IPS-11a (cell line): ENCODE measurements around the gene TXNRD1.

Experiments used
- H3K4me3 ChIP-seq: one replicate; pipeline ENCODE4 v1.5.1; 2013; ENCODE audit warnings: low read depth, low read length, control low read depth

The TXNRD1 gene

DNA sequence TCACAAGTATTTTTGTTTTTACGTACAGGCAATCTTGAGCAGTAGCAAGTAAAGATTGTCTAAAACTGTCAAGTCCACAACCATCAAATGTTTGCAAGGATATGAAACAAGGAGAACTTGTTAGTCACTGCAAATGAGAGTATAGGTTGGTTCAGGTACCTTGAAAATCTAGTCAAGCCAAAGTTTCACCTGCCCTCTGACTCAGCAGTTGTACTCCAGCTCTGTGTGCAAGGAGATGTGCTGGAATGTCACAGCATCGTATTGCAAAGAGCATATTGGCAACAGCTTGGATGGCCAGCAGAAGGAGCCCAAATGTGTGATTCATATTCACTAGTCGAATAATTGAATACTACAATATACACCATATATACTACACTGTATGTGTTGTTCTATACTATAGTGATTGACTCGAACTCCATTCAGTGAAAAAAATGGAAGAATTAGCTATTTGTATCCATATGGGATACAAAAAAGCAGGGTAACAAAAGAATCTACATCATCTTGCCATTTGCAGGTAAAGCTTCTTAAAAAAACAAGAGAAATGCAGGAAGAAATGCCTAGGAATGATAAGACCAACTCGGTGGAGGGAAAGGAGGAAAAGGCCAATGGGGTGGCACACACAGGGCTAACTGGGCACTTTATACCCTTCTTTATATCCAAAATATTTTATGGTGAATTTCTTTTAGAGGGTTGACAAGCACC lies 131.9 kb downstream of the TXNRD1 start:
- no peak overlapping the region for H3K4me3 ChIP-seq

DNA sequence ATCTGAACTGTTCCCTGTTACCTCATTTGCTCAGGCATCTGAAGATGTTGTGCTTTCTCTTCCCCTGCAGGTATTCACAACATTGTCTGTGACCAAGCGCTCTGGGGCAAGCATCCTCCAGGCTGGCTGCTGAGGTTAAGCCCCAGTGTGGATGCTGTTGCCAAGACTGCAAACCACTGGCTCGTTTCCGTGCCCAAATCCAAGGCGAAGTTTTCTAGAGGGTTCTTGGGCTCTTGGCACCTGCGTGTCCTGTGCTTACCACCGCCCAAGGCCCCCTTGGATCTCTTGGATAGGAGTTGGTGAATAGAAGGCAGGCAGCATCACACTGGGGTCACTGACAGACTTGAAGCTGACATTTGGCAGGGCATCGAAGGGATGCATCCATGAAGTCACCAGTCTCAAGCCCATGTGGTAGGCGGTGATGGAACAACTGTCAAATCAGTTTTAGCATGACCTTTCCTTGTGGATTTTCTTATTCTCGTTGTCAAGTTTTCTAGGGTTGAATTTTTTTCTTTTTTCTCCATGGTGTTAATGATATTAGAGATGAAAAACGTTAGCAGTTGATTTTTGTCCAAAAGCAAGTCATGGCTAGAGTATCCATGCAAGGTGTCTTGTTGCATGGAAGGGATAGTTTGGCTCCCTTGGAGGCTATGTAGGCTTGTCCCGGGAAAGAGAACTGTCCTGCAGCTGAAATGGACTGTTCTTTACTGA lies 132.9 kb downstream of the TXNRD1 start:
- H3K4me3 ChIP-seq = no peak overlapping the region

DNA sequence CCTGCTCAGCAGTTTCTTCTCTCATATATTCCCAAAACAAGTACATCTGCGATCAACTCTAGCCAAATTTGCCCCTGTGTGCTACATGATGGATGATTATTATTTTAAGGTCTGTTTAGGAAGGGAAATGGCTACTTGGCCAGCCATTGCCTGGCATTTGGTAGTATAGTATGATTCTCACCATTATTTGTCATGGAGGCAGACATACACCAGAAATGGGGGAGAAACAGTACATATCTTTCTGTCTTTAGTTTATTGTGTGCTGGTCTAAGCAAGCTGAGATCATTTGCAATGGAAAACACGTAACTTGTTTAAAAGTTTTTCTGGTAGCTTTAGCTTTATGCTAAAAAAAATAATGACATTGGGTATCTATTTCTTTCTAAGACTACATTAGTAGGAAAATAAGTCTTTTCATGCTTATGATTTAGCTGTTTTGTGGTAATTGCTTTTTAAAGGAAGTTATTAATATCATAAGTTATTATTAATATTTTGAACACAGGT lies 133.5 kb downstream of the TXNRD1 start:
- no peak overlapping the region for H3K4me3 ChIP-seq

DNA sequence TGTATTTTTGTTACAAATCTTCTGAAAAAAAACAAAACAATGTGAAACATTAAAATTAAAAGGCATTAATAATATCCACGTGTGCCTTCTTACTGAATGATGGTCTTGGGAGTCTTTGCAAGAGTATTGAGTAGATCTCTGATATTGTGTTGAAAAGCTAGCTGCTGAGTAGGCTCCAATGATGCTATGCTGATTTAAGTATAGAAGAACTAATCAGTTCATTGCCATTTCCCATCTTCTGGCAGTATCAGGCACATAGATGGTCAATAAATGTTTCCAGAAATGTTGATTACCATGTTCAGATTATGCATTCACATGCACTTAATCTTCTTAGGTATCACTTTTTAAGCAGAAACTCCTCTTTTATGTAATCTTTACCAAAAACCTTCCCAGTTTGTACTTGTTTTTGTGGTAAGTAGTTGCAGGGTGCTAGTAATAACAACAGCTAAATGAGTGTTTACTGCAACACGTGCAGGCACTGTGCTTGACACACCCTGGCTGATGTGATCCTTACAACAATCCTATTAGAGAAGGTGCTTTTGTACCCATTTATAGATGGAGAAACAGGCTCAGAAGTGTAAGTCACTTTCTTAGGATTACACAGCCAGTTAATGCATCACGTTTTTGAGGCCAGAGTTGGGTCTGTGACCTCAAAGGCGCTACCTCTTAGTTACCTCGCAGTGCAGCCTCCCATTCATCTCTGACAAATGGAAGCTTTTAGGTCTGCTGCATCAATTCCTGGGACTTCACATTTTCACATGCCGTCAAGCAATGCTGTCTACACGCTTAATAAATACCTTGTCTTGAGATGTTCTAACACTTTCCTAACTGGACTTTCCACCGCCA lies 134.9 kb downstream of the TXNRD1 start:
- H3K4me3 ChIP-seq = no peak overlapping the region

DNA sequence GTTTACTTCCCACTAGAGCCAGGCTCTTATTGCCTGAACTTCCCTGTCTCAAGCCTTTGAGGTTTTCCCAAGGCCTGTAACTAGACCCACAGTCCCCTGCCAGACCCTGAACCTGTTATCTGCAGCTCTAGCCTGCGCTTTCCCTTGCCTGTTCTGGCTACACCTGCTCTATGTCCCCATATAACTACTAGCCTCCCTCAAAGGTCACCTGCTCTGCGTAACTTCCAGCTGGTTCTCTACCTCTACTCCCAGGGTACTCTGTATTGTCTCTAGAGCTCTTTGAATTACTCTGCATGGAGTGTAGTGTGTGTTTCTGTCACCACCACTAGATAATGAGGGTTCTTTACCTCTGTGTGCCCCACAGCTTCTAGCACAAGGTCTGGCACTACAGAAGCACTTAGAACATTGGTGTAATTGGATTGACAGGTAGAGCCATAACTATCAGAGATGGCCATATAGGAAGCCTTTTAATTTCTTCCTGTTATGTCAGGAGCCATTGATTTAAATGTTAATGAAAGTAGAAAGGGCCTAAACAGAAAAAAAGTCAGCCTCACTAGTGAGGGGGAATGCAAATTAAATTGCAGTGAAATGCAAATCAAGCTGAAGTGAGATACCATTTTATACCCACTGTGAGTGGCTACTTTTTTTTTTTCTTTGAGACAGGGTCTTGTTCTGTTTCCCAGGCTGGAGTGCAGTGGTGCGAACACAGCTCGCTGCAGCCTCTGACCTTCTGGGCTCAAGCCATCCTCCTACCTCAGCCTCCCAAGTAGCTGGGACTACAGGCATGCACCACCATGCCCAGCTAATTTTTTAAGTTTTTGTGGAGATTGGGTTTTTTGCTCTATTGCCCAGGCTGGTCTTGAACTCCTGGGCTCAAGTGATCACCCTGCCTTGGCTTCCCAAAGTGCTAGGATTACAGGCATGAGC lies 135.7 kb downstream of the TXNRD1 start:
- H3K4me3 ChIP-seq = no peak overlapping the region

DNA sequence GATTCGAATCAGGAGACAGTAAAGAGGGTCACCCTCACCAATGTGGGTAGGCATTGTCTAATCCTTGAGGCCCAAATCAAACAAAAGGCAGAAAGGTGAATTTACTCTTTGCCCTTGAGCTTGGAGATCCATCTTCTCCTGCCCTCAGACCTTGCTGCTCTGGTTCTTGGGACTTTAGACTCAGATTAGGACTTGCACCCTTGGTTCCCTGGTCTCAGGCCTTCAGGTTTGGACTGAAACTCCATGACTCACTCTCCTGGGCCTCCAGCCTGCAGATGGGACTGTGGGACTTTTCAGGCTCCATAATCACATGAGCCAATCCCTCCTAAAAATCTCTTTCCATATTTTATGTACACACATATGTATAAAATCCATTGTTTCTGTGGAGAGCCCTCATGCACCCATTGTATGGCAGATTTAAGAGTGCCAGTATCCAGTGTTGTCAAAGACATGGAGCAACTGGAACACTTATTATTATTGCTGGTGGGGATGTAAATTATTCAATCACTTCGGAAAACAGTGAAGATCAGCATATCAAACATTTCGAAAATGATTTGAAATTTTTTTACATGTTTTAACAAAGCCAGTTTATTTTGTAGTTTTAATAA lies 136.6 kb downstream of the TXNRD1 start:
- H3K4me3 ChIP-seq = no peak overlapping the region

DNA sequence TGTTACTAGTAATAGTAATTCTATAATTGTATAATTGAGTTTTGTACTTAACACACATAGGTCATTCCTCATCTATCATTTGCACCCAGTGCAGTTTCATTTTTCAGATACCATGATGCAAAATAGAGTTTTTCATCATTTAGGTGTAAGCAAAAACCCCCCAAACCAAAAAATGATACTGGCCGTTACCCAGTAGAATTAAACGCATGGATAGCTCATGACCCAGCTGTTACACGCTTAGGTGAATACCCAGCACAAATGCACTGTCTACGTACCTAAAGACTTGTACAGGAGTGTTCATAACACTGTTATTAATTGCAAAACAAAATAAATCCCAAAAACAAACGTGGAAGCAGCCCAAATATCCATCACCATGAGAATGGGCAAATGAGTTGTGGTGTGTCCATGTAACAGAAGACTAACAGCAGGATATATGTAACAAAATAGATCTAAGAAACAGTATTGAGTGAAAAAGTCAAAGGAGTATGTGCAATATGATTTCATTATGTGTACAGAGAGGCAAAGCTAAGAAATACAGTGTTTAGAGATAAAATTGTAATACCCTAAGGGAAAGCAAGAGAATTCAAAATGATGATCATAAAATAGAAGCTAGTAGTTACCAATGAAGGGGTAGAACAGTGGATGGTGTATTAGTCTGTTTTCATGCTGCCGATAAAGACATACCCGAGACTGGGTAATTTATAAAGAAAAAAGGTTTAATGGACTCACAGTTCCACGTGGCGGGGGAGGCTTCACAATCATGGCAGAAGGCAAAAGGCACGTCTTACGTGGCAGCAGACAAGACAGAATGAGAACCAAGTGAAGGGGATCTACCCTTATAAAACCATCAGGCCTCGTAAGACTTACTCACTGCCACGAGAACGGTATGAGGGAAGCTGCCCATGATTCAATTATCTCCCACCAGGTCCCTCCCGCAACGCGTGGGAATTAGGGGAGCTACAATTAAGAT lies 137.7 kb downstream of the TXNRD1 start:
- no peak overlapping the region for H3K4me3 ChIP-seq

DNA sequence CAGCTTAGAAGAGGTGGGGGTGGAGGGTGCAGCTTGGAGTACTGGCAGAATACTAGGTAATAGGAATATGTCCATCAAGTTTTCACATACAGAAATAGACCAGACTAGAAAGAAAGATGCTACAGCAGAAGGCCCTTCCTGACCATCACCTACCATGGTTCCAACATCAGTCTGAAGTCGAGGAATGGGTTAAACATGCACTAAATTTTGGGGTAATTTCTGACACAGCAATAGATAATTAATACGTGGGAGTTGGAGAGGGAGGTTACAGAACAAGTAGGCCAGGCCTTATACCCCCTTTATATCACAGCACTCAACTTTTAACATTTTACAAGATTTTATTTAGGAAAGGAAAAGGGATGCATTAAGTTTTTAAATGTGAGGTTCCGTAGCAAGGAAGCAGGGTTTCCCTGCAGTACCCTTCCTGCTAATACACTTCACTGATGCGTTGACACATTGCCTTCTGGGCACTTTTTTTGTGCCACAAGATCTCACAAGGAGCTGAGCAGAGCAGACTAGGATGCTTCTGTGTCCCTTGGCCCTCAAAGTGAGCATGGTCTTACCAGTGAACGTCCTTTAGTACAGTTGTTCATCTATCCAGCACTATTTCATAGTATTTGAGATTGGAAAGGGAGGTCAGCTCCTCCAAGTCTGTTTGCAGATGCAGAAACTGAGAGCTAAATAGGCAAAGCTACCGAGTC lies 138.7 kb downstream of the TXNRD1 start:
- no peak overlapping the region for H3K4me3 ChIP-seq

DNA sequence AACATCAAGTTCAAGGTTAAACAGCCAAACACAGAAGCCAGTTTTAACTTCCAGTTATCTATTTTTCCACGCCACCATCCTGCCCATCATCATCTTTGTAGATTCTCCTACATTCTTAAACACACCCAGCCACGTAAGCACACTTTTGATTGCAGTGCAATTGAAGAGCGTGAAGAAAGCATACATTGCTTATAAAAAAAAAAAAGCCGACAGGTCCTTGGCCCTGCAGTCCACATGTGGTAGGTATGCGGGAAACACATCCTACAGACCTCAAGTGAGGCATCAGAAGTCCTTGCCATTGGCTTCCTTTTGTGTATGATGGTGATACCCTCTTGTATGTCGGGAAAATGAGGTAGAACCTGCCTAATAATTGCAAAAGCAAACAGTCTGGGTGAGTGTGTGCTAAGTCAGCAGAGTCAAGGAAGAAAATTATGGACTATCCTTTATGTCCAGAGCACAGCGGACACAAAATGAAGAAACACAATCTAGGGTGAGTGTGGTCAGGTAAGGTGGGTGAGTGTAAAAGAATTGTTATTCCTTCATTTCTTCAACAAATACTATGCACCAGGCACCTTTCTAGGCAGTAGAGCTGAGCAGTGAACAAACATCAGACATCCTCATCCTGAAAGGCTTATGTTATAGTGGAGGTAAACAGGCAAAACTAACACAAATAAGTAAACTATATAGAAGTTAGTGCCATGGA lies 139.4 kb downstream of the TXNRD1 start:
- H3K4me3 ChIP-seq = no peak overlapping the region

DNA sequence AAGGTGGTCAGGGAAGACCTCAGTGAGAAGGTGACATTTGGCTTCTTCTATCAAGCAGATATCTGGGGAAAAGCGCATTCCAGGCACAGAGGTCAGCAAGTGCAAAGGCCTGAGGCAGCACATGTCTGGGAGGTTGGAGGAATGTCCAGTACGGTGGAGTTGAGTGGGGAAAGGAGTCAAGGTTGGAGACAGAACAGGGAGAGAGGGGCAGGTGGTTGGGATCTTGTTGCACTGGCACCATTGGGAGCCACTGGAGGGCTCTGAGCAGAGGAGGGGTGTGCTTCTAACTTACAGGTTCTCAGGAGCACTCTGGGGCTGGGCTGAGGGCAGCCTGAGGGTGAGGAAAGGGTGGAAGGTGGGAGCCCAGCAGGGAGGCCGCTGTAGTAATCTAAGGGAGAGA lies 140.1 kb downstream of the TXNRD1 start:
- H3K4me3 ChIP-seq = no peak overlapping the region

DNA sequence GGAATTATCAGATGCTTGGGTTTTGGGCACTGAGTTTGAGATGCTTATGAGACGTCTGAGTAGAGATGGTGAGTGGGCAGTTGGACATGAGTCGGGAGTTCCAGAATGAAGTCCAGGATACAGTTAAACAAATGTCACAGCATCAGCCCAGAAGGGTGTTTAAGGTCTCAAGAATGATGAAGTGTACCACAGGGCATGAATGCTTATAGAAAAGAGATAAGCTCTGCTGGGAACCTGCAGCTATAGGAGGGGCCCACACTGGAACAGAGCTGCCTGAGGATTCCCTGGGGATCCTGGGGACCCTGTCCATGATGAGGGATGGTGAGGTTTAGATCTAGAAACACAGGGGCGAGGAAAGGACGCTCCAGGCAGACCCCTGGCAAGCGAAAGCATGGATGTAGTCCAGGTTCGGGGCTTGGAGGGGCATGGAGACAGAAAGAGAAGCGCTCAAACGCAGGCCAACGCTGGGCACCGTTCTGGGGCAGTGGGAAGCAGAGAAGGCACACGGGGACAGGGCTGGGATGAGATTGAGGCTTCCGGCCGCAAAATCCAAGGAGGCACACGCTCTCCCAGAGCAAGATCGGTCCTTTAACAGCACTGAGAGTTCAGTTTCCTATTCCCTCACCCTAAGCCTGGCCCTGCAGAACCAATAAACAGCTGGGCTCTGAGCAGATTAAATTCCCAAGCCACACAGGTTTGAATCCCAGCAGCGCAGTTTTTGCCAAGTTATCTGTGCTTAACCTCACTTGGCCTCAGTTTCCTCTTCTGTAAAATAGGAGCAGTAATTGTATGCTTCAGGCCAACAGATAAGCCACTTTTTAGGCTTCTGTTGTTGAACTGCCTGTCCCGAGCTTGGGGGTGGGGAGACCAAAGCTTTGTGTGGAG lies 140.9 kb downstream of the TXNRD1 start:
- H3K4me3 ChIP-seq = no peak overlapping the region

DNA sequence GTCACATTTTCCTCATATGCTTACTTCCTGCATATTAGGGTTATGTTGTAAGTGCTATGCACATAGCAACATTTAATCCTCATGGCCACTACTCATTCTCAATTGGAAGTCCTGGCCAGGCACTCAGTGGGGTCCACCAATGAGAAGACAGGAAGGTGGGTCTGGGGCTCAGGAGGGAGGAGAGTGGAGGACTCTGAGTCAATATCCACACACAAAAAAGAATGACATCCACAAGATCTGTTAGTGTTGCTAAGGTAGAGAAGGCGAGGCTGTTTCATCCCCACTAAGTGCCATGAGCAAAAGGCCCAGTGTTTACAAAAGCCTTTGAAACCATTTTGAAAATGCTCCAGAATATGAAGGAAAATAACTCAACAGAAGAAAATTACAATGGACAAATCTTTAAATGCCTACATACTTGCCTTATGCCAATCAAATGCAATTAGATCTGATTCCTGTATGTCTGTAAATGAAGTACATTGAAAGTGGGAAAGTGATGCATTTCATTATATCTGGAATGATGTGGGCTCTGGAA lies 141.9 kb downstream of the TXNRD1 start:
- H3K4me3 ChIP-seq = no peak overlapping the region

DNA sequence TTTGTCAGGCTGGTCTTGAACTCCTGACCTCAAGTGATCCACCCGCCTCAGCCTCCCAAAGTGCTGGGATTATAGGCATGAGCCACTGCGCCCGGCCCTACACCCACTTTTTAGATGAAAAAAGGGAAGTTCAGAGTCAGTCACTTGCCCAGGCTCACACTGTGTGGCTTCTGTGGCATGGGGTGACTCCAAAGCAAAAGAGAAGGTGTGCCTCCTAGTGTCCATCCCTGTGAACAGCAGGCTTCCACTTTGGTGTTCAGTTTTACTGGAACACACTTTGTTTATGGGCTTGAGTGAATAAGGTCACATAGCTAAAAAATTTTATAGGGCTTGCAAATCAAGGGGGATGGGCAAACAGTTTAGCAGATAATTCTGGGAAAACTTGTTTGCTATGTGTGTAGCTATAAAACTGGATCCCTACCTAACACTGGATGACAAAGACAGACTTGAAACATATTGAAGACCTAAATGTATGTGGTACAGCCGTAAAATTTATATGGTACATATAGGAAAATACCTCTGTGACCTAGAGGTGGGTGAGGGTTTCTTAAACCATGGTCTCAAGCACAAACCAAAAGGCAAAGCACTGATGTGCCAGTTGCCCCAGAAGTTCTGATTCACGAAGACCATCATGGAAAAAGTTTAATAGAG lies 142.9 kb downstream of the TXNRD1 start:
- H3K4me3 ChIP-seq = no peak overlapping the region

DNA sequence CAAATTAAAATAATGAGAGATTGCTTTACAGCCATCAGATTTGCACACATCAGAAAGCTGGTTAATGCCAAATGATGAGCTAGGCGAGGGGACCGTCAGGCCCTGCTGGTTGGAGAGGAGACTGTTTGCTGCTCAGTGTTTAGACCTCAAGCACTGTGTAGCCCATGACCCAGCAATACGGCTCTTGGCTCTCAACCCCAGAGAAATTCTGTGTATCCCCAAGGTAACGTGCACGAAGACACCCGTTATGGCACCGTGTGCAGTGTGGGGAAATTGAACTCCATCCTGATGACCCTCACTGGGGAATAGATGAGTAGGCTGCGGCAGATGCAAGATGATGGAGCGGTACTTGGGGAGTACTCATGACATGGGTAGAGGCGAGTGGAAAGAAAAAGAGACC lies 143.6 kb downstream of the TXNRD1 start:
- no peak overlapping the region for H3K4me3 ChIP-seq

DNA sequence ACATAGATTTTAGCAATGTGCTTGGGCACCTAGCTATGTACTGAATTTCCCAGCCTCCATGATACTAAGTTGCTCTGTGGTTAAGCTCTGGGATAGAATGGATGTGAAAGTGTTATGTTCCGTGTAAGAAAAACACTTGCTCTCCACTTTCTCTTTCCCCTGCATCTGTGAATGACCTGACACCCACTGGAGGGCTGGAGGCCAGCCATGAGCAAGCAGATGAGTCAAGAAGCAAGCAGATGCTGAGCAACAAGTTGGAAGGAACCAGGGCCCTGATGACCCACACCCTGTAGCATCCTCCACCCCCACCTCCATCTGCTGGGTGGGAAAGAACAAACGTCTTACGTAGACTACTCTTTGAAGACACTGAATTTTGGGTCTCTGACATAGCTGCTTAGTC lies 144.6 kb downstream of the TXNRD1 start:
- H3K4me3 ChIP-seq = no peak overlapping the region
